Parathyroid adenoma (tissue), 2 donors: ENCODE measurements around the gene MACF1.
"Not testable (repeated sequence)": the region's sequence is repeated elsewhere in the genome, so short reads cannot be mapped to it uniquely, and the experiment has no call there.

Source experiments
- H2AFZ ChIP-seq: fragments of 300-600 bp; sonication (generic); one replicate; pipeline ENCODE4 v1.7.0; 2017; ENCODE audit warnings: antibody characterized with exemption, mild to moderate bottlenecking
- H3K27ac ChIP-seq: fragments of 300-600 bp; sonication (generic); one replicate; pipeline ENCODE4 v1.7.0; 2017
- H3K27me3 ChIP-seq: fragments of 300-600 bp; sonication (generic); one replicate; pipeline ENCODE4 v1.7.0; 2017; ENCODE audit warnings: low read length; ENCODE audit not compliant: control insufficient read depth, insufficient read depth
- H3K36me3 ChIP-seq: fragments of 300-600 bp; sonication (generic); one replicate; pipeline ENCODE4 v1.7.0; 2017; ENCODE audit warnings: low read length; ENCODE audit not compliant: control insufficient read depth, insufficient read depth
- H3K4me1 ChIP-seq: fragments of 300-600 bp; sonication (generic); one replicate; pipeline ENCODE4 v1.7.0; 2017; ENCODE audit warnings: control low read depth
- H3K4me2 ChIP-seq: fragments of 300-600 bp; sonication (generic); one replicate; pipeline ENCODE4 v1.7.0; 2017; ENCODE audit warnings: low read length
- H3K4me3 ChIP-seq: fragments of 300-600 bp; sonication (generic); one replicate; pipeline ENCODE4 v1.7.0; 2017; ENCODE audit warnings: low read depth, low read length
- H3K79me2 ChIP-seq: fragments of 300-600 bp; sonication (generic); one replicate; pipeline ENCODE4 v1.7.0; 2017; ENCODE audit warnings: control low read depth
- H3K9ac ChIP-seq: fragments of 300-600 bp; sonication (generic); one replicate; pipeline ENCODE4 v1.7.0; 2017; ENCODE audit warnings: mild to moderate bottlenecking
- H3K9me3 ChIP-seq: fragments of 300-600 bp; sonication (generic); one replicate; pipeline ENCODE4 v1.7.0; 2017; ENCODE audit warnings: low read length; ENCODE audit not compliant: control insufficient read depth
- TF ChIP-seq, protein P1 (sequence below): fragments of 300-600 bp; sonication (generic); IDR thresholded peaks from one replicate; pipeline ENCODE4 v1.7.0; 2017; ENCODE audit warnings: antibody characterized with exemption, mild to moderate bottlenecking
- donor health status: primary hyperparathyroidism.

Gene MACF1

DNA sequence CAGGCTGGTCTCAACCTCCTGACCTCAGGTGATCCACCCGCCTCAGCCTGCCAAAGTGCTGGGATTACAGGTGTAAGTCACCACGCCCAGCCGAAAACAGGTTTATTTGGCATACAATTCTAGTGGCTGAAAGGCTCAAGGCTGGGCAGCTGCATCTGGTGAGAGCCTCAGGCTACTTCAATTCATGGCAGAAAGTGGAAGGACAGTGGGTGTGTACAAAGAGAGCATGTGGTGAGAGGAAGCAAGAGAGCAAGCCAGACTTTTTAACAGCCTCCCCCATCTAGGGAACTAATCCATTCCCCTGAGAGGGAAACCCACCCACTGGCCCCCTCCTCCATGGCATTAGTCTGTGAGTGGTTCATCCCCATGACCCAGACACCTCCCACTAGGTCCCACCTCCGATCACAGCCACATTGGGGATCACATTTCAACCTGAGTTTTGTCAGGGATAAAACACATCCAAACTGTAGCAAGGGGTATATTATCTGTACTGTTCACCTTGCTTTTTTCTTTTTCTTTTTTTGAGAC is 296.4 kb downstream of the MACF1 start:
- Histone ChIP-seq H3K4me1 (no peaks in the 10 kb centered on the region), H3K4me2 (no peak overlapping the region), H3K36me3 (no peaks in the 10 kb centered on the region), H3K27me3 (no peaks in the 10 kb centered on the region), H3K9ac (no peak overlapping the region), H3K27ac (no peak overlapping the region), H3K79me2 (no peaks in the 10 kb centered on the region), H2AFZ (no peak overlapping the region), H3K4me3 (no peak overlapping the region), H3K9me3 (no peaks in the 10 kb centered on the region)
- TF ChIP-seq, protein P1, sequence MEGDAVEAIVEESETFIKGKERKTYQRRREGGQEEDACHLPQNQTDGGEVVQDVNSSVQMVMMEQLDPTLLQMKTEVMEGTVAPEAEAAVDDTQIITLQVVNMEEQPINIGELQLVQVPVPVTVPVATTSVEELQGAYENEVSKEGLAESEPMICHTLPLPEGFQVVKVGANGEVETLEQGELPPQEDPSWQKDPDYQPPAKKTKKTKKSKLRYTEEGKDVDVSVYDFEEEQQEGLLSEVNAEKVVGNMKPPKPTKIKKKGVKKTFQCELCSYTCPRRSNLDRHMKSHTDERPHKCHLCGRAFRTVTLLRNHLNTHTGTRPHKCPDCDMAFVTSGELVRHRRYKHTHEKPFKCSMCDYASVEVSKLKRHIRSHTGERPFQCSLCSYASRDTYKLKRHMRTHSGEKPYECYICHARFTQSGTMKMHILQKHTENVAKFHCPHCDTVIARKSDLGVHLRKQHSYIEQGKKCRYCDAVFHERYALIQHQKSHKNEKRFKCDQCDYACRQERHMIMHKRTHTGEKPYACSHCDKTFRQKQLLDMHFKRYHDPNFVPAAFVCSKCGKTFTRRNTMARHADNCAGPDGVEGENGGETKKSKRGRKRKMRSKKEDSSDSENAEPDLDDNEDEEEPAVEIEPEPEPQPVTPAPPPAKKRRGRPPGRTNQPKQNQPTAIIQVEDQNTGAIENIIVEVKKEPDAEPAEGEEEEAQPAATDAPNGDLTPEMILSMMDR = no peak

GRCh38 chr1:39501666-39502065 is 297.2 kb downstream of the MACF1 start:
- Histone ChIP-seq H3K27me3 (peaks cover 3% of the 10 kb centered on the region), H3K4me1 (no peaks in the 10 kb centered on the region), H3K4me3 (no peak overlapping the region), H2AFZ (no peak overlapping the region), H3K79me2 (no peaks in the 10 kb centered on the region), H3K4me2 (no peak overlapping the region), H3K9ac (no peak overlapping the region), H3K9me3 (no peaks in the 10 kb centered on the region), H3K36me3 (no peaks in the 10 kb centered on the region), H3K27ac (no peak overlapping the region)
- TF ChIP-seq, protein P1 = no peak

GRCh38 chr1:39504436-39504835 is 299.9 kb downstream of the MACF1 start:
- H3K9ac ChIP-seq, H3K27me3 ChIP-seq, H2AFZ ChIP-seq, H3K4me3 ChIP-seq, H3K79me2 ChIP-seq, H3K4me1 ChIP-seq, H3K27ac ChIP-seq, H3K36me3 ChIP-seq, H3K4me2 ChIP-seq, H3K9me3 ChIP-seq: not testable (repeated sequence)

DNA sequence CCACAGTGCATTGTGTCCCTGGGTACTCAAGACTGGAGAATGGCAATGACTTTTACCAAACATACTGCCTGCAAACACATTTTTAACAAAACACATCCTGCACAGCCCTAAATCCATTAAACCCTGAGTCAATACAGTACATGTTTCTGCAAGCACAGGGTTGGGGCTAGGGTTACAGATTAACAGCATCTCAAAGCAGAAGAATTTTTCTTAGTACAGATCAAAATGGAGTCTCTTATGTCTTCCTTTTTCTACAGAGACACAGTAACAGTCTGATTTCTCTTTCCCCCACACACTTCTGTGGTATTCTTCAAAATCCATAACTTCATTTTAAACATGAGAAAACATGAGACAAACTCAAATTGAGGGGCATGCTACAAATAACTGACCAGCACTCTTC is 300.8 kb downstream of the MACF1 start:
- Histone ChIP-seq H3K4me2 (no peak overlapping the region), H3K79me2 (no peaks in the 10 kb centered on the region), H3K4me1 (no peaks in the 10 kb centered on the region), H3K9me3 (no peaks in the 10 kb centered on the region), H3K27me3 (peaks cover 5% of the 10 kb centered on the region), H3K27ac (no peak overlapping the region), H3K36me3 (no peaks in the 10 kb centered on the region), H3K9ac (no peak overlapping the region), H2AFZ (no peak overlapping the region), H3K4me3 (no peak overlapping the region)
- TF ChIP-seq, protein P1 = no peak

- TF ChIP-seq, protein P1 = no peak
- Histone ChIP-seq H3K27ac (no peak overlapping the region), H3K9ac (no peak overlapping the region)
Measured at GRCh38 chr1:39507230-39507928, 302.9 kb downstream of the MACF1 start.

More at GRCh38 chr1:39507230-39507928, 302.9 kb downstream of the MACF1 start:
- Histone ChIP-seq H3K27me3 (peaks cover 5% of the 10 kb centered on the region), H3K36me3 (no peaks in the 10 kb centered on the region), H3K79me2 (no peaks in the 10 kb centered on the region), H2AFZ (no peak overlapping the region), H3K4me3 (no peak overlapping the region), H3K4me1 (no peaks in the 10 kb centered on the region), H3K4me2 (no peak overlapping the region), H3K9me3 (no peaks in the 10 kb centered on the region)
